Jurkat, Clone E6-1 (cell line): ENCODE data around the gene KIF26A. TPM values are rescaled to one million over a fixed set of nuclear protein-coding genes. Genes with fewer than 3 reads are reported as not detected.

Experiments used
- DNase-seq: peaks from one replicate; pipeline ENCODE4 v3.0.0-alpha.2; 2011; ENCODE audit warnings: low read depth, low spot score
- H3K4me3 ChIP-seq: 2 replicates; pipeline ENCODE4 v1.5.1; 2011; ENCODE audit warnings: mild to moderate bottlenecking, low read length, control low read depth, moderate library complexity
- polyA plus RNA-seq: library from polyadenylated mRNA; unstranded; fragments of >200 nt; gene quantifications from one replicate; pipeline ENCODE4 v1.2.1, GENCODE V29; 2012; ENCODE audit warnings: missing spikeins; ENCODE audit not compliant: insufficient read length, insufficient read depth

The KIF26A gene
- polyA plus RNA-seq, result 8.0 TPM

- DNase-seq, result peak; percentile 60
- H3K4me3 ChIP-seq, result peak within 1 kb of the TSS; percentile 60
These were observed at the start of gene KIF26A for GRCh38 chr14:104138098-104138717. Gene KIF26A (plus strand): TSS chr14:104138587. CDS start chr14:104138723, 136 bp downstream.

GRCh38 chr14:104090071-104090748 is 48.2 kb upstream of the KIF26A start:
- no peak overlapping the region for H3K4me3 ChIP-seq
- no peak for DNase-seq

GRCh38 chr14:104091061-104091926 is 47.1 kb upstream of the KIF26A start:
- H3K4me3 ChIP-seq, result no peak overlapping the region
- no peak for DNase-seq

GRCh38 chr14:104091927-104092771 is 46.2 kb upstream of the KIF26A start:
- no peak for DNase-seq
- no peak overlapping the region for H3K4me3 ChIP-seq

GRCh38 chr14:104092931-104093365 is 45.4 kb upstream of the KIF26A start:
- DNase-seq, result no peak
- no peak overlapping the region for H3K4me3 ChIP-seq

DNA sequence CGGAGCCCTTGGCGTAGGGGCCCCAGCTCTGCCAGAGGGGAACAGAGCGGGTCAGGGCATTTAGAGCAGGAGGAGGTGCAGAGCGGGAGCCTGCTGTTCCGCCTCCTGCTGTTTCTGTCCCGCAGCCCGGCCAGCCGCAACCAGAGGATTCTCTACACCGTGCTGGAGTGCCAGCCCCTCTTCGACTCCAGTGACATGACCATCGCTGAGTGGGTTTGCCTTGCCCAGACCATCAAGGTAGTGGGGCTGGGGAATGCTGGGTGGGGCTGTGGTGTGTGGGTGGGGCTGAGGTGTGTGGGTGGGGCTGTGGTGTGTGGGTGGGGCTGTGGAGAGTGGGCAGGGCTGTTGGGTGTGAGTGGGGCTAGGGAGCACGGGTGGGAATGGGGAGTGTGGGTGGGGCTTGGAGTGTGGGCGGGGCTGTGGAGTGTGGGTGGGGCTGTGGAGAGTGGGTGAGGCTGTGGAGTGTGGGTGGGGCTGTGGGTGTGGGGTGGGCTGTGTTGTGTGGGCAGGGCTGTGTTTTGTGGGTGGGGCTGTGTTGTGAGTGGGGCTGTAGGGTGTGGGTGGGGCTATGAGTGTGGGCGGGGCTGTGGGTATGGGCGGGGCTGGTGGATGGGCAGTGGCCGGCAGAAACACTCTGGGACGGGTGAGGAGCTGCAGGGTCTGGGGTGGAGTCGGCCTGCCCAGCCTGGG is 44.9 kb upstream of the KIF26A start:
- DNase-seq, result no peak
- no peak overlapping the region for H3K4me3 ChIP-seq

DNA sequence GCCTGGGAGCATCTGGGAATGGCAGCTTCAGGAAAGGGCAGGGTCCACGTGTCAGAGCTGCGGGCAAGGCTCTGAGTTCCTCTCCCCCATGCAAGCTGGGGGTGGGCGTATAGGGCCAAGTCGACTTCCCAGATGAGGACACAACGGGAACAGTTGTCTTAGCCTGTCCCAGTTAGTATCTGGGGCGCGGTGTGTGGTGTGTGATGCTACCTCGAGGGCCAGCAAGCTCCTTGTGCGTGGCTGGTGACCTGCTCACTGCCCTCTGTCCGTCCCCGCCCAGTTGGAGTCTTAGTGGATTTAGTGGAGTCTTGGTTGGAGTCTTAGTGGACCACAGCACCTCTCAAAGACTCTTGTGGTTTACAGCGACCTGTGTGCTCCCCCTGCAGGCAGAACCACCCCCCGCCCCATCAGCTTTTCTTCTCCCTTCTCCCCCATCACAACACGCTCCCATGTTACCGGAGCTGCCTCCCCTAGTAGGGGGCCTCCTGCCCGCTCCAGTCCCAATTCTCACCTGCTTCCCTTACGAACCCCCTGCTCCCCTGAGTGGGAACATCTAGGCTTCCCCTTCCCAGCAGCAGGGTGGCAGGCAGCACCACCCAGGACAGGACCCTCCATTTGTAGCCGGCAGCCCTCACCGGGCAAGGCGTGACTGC is 44.2 kb upstream of the KIF26A start:
- no peak overlapping the region for H3K4me3 ChIP-seq
- DNase-seq, result no peak

DNA sequence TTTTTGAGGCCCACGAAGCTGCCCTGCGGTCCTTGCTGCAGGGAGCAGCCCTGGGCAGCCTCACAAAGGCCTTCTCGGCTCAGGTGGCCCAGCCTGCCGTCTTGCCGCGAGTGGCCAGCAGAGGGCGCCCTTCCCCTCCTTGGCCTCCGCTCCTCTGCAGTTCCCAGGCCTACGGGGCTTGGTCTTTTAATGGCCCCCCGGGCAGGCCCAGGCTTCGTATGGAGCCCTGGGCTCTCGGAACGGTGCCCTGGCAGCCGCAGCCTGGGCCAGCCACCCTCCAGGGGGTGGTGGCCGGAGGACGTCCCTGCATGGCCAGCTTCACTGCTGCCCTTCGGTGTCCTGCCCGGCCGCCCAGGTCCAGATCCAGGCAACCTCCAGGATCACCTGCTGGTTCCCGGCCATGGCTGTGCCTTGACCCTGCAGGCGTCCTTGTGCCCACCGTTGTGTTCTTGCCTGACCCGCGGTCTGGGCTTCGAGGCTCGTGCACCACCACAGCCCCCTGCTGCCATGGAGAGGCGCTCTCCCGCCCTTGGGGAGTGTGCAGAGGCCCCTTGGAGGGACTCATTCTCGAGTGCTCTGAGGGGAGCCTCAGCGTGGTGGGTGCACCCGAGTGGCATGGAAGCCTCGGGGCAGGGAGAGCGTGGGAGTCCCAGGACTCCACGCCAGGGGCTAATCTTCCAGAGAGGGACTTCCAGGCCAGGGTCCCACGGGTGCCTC is 43.5 kb upstream of the KIF26A start:
- peak; percentile 35 for DNase-seq
- no peak overlapping the region for H3K4me3 ChIP-seq

GRCh38 chr14:104095426-104096310 is 42.7 kb upstream of the KIF26A start:
- DNase-seq, result no peak

DNA sequence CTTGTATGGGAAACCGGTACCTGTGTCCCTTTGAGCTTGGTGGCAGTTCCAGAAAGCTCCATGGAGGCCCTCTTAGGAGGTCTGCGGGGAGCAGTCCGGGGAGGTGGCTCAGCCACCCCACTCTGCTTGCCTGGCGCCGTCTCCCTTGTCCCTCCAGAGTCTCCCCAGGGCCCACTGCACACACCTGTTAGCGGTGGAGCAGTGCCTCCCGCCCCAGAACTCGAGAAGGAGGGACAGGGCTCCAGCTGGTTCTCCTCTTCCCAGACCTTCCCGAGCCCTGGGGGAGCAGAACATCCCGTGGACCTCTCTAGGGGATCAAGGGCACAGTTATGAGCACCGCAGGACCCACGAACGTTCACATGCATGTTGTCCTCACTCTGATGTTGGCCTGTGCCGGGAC is 42.1 kb upstream of the KIF26A start:
- no peak overlapping the region for H3K4me3 ChIP-seq
- no peak for DNase-seq

More at GRCh38 chr14:104095426-104096310, 42.7 kb upstream of the KIF26A start:
- no peak overlapping the region for H3K4me3 ChIP-seq

DNA sequence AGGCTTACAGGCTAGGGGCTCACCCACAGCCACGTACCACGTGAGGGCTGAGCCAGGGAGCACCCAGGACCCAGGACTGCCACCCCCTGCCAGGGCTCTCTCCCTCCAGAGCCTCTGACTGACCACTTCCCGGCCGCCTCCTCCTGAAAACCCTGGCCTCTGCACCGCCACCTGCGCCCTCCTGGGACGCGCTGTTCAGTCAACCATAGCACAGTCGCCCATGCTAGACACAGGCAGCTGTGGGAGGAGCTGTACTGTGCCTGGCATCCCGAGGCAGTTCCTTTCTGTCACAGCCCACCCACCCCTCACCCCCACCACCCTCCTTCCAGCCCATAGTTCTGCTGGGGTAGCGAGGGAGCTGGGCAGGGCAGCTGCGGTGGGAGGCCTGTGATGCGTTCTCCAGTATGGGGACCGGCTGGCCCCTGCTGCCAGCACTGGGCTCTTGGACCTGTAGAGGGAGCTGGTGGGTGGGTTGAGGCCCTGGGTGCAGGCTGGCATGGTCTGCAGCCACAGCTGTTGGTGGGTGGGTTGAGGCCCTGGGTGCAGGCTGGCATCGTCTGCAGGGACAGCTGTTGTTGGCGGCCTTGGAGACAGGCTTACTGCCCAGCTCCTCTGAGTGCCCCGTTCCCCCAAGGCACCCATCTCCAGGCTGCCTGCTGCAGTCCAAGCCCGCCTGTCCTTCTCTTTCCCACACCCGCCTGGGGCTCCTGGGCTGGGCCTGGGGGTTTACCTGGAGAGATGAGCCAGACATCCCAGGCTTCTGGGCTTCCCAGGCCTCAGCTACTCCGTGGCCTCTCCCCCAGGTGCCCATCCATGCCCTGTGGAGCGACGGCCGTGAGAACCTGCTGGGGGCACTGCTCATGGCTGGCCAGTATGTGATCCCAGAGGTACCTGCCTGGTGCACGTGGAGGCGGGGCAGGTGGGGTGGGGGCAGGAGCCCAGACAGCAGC is 41.4 kb upstream of the KIF26A start:
- no peak for DNase-seq
- H3K4me3 ChIP-seq, result no peak overlapping the region

DNA sequence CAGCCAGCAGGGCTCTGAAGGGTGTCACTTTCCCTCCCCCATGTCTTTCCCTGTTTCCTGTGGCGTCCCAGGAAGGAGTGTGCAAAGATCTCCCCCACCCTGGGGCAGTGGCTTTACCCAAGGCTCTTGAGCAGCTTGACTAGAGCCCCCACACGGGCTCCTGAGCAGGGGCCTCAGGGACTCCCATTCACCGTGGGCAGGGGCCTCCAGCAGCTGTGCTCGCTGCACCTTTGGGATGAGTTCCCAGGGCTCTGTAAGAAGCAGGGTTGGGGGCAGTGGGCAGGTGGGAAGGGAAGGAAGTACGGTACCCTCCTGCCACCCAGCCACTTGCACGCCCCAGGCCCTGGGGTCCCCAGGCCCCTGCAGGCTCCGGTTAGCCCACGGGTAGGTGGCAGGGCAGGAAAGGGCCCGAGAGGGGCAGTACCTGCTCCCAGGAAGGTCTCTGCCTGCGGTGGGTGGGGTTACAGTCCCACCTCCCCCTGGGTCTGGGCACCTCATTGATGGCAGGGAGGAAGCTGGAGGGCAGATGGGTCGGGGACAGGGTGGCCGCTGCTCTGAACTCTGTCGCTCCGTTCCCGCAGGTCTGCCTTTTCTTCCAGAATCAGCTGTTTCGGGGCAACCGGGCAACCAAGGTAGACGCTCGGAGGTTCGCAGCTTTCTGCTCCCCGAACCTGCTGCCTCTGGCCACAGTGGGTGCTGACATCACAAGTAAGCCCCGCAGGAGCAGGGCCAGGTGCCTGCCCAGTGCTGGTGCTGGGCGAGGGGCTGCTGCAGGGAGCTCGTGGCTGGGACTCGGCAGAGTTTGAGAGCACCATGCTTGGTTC is 39.9 kb upstream of the KIF26A start:
- H3K4me3 ChIP-seq, result no peak overlapping the region
- DNase-seq, result no peak

DNA sequence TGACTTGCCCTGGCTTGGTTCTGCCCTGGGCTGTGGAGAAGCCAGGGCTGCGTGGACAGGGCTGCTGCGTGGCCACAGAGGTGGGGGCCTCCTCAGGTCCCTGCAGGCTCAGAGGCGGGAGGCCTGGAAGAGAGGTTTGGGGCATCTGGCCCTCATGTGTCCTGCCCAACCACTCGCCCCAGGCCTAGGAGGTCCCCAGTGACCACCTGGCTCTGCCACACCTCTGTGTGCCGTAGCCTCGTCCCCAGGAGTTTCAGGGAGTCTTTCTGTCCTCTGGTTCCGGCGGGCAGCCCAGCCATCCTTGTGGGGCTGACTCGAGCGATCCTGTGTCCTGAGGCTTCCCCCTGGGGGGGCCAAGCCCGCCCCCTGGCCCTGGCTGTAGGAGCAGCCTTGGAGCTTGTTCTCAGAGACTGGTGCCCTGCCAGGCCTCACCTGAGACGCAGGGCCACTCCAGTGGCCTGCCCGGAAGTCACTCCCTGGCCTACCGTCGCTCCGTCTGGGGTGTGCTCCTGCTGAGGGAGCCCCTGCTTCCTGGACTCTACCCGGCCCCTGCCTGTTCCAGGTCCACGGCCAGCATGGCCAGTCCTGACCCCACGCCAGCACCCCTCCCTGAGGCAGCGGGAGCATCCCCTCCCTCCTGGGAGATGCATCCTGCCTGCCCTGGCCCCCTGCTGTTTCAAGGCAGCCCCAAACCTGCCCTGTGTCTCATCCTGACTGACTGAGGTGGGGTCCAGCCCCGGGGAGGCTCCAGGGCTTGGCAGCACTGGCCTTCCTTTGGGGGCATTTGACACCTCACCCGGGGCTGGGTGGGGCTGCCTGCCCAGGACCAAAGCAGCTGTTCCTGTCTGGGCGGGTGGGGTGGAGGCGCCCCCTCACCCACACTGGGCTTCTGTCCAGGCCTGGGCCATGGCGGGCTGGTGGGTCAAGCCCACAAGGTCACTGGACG is 39.0 kb upstream of the KIF26A start:
- no peak overlapping the region for H3K4me3 ChIP-seq
- DNase-seq, result no peak
